Measurements from ENCODE around the gene EIF4H.
"Not testable (repeated sequence)": the region's sequence is repeated elsewhere in the genome, so short reads cannot be mapped to it uniquely, and the experiment has no call there.

Gene EIF4H

DNA sequence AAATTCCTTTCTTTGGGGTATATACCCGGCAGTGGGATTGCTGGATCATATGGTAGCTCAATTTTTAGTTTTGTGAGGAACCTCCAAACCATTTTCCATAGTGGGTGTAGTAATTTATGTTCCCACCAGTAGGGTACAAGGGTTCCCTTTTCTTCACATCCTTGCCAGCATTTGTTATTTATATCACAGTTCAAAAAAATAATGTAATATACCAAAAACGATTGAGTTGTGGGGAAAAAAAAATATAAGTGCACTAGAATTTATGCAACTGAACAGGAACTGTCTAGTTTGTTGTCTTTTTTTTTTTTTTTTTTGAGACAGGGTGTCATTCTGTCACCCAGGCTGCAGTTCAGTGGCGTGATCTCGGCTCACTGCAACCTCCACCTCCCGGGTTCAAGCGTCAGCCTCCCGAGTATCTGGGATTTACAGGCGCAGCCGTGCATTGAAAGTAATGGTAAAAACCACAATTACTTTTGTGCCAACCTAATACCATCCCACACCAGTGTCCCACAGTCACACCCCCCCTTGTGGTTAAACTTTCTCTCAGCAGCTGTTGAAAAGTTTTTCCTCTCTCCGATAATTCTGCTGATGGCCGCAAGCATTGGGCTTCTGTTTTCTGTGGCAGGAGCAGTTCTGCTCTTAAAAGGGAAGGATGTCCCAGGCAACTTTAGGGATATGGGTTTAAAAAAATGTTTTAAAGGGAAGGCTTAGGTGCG is 28.8 kb downstream of the EIF4H start:
- no peak for DNase-seq

DNA sequence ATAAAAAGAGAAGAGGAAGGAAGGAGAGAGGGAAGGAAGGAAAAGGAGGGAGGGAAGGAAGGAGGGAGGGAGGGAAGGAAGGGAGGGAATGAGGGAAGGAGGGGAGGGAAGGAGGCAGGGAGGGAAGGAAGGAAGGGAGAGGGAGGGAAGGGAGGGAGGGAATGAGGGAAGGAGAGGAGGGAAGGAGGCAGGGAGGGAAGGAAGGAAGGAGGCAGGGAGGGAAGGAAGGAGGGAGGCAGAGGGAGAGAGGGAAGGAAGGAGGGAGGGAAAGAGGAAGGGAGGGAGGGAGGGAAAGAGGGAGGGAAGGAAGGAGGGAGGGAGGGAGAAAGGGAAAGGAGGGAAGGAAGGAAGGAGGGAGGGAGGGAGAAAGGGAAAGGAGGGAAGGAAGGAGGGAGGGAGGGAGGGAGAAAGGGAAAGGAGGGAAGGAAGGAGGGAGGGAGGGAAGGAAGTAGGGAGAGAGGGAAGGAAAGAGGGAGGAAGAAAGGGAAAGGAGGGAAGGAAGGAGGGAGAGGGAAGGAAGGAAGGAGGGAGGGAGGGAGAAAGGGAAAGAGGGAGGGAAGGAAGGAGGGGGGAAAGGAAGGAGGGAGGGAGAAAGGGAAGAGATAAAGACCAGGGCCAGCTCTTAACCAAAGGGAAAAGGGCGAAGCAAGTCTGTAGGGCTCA is 29.9 kb downstream of the EIF4H start:
- no peak for DNase-seq

DNA sequence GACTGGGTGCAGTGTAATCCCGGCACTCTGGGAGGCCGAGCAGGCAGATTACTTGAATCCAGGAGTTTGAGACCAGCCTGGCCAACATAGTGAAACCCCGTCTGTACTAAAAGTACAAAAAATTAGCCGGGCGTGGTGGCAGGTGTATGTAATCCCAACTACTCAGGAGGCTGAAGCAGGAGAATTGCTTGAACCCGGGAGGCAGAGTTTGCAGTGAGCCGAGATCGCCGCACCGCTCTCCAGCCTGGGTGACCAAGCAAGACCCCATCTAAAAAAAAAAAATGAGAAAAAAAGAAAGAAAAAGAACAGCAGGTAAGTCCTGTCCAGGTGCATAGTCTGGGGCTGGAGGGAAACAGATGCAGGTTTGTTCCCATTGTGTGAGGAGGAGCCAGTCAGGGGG is 31.9 kb downstream of the EIF4H start:
- not testable (repeated sequence) for DNase-seq

DNA sequence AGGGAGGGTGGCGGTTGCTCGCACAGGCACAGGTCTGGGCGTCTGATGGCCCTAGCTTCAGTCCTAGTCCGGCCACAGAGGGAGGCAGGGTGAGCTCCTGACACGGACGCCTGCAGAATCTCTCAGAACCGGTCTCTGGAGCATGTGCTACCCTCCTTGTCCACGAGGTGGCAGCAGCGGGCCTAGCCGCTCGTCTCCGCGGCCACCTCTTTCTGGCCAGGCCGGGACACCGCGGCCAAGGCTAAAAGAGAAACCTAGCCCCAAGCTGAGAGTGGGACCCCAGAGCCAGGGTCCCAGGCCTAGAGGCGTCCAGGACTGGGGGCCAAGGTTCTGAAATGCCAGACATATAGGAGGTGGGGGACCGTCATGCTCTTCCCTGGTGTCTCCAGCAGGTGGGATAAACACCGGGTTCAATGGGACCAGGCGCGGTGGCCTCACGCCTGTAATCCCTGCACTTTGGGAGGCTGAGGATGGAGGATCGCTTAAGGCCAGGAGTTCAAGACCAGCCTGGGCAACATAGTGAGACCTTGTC is 32.5 kb downstream of the EIF4H start:
- peak; percentile 51 to 56 for DNase-seq

DNA sequence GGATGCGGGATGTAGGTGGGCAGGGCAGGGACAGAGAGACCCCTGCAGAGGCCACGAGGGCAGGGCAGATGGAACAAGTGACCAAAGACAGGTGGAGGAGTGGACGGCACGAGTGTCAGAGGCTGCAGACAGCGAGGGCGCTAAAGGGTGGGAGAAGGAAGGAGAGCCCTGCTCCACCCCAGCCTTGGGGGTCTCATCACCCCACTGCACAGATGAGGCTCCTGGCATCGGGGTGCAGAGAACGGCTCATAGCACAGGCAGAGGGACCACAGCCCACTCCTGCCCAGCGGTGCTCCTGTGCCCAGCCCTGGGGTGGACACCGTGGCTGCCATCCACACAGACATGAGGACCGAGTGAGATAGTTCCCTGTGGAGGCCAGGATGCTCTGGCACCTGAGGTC is 33.4 kb downstream of the EIF4H start:
- no peak for DNase-seq

DNA sequence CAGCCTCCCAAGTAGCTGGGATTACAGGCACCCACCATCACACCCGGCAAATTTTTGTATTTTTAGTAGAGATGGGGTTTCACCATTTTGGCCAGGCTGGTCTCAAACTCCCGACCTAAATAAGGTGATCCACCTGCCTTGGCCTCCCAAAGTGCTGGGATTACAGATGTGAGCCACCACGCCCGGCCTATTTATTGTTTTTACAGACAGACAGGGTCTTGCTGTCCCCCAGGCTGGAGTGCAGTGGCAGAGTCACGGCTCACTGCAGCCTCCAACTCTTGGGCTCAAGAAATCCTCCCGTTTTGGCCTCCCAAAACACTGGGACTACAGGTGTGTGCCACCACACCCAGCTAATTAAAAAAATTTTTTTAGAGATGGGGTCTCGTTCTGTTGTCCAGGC is 34.1 kb downstream of the EIF4H start:
- DNase-seq = not testable (repeated sequence)

DNA sequence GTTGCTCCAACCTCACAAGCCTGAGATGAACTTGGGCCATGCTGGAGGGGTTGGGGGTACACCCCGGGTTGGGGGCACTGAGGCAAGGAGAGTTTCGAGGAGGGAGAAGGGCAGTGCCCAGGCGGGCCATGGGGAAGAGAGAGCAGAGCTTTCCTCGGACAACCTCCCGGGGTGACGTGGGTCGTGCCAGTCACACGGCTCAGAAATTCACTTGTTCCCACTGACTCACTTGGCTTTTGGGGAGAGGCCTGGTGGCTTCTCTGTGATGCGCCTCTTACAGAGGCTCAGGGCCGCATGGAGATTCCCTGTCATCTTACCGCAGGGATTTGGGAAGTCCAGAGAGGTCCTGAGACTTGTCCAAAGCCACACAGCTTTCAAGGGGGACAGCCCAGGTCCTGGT is 38.5 kb downstream of the EIF4H start:
- no peak for DNase-seq

DNA sequence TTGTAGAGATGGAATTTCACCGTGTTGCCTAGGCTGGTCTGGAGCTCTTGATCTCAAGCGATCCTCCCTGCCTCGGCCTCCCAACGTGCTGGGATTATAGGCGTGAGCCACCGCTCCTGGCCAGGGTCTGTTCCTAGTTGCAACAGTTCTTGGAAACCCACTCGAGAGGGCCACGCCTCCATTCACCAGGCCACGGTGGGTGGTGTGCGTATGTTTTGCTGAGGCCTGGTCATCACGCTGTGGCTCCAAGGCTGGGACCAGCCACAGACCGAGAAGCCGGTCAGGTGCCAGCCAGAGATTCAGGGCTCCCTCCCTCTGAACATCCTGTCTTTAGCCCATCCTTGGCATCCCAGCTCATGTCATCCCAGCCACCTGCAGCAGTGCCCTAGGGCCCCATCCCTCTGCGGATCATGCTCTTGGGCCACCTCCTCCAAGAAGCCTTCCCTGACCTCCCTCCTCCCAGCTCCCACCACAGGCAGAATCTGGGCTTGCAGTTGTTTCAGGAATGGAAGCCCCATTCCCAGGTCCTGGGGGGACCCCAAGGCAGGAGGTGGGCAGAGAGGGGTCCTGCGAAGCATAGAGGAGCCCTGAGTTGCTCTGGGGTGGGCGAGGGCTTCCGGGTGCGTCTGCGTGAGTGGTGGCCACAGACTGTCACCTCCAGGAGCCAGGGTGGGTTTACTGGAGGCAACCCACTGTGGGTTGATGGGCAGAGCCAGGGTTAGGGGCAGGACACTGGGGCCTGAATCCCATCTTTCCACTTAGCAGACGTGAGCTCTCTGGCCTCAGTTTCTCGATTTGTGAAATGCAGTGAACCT is 40.9 kb downstream of the EIF4H start:
- DNase-seq = no peak

DNA sequence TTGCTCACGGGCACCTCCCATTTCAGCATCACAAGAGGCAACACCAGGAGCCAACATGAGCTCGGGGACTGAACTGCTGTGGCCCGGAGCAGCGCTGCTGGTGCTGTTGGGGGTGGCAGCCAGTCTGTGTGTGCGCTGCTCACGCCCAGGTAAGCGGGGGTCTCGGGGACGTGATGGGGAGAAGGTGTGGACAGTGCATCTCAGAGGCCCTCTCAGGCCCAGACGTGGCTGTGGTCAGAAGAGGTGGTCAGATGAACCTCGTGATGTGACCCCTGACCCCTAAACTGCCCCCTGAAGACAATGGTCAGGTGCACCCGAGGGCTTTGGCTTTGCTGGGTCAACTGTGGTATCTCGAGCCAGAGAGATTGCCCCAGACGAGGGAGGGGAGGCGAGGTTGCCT is 41.8 kb downstream of the EIF4H start:
- no peak for DNase-seq

DNA sequence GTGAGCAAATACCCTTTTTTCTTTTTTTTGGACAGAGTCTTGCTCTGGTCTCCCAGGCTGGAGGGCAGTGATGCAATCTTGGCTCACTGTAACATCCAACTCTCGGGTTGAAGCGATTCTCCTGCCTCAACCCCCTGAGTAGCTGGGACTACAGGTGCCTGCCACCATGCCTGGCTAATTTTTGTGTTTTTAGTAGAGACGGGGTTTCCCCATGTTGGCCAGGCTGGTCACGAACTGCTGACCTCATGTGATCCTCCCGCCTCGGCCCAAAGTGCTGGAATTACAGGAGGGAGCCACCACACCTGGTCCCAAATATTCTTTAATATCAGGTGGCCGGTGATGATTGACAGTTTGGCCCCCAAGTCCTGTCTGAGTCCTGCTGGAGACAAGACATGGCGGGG is 42.2 kb downstream of the EIF4H start:
- DNase-seq = no peak

DNA sequence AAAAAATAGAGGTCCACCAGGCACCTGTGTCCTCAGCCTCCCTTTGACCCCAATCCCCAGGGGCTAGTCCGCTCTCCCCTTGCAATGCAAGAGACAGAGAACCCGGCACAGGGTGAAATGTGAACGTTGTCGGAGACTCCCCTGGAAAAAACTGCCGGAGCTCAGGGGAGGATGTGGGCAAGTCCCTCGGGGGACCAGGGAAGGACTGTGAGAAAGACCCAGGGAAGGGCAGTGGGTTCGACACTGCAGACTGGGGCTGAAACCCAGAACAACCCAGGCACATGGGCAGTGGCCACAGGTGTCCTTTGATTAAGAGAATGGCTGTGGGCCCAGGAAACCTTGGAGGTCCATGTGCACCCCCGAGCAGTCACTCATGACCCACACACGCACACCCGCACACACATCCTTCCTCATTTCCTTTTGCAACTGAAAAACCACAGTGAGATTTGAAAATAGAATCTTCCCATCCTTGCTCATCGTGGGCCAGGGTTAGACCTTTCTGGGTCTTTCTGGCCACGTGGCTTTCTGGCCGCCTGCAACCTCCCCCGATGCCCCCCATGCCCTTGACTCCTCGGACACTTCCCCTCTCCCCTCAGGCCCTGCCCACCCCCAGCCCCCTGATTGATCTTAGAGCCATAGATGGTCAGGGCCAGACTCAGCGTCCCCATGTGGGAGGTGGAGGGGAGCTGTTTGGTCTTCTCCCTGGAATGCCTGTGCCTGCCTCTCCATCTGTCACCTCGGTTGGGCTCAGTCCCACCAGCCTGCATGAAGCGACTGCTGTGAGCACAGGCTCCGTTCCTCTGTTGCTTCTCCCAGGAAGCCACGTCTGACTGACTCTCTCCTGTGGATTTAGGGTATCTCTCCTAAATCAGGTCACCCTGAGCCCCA is 43.5 kb downstream of the EIF4H start:
- no peak for DNase-seq

DNA sequence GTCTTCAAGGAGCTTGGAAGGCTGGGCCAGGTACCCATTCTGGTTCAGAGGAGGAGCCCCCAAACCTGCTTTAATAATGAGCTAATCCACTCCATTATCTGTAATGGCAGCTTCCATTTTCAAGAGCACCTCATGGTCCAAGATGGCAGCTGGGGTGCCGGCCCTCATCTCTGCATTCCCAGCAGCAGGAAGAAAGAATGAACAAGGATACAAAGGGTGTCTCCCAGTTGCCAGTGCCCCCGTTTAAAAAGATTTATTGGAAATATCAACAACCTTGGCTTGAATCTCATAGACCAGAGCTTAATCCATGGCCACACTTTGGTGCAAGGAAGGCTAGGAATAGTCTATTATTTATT is 44.2 kb downstream of the EIF4H start:
- no peak for DNase-seq

DNA sequence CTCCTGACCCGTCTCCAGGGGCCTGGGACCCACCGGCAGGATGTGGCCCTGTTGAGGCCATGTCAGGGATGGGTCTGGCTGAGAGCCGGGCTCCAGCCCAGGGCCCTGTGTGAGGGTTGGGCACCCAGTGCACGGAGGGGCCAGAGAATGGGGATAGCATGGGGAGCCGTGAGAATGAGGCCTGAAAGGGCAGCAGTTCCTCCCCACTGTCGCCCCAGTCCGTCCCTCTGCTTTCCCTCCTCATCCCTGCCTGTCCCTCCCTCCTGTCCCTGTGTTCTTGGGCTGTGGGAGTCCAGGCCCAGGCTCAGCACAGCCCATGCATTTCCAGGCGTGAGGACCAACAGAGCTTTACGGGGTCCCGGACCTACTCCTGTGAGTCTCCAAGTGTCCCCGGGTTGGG is 45.3 kb downstream of the EIF4H start:
- no peak for DNase-seq

DNA sequence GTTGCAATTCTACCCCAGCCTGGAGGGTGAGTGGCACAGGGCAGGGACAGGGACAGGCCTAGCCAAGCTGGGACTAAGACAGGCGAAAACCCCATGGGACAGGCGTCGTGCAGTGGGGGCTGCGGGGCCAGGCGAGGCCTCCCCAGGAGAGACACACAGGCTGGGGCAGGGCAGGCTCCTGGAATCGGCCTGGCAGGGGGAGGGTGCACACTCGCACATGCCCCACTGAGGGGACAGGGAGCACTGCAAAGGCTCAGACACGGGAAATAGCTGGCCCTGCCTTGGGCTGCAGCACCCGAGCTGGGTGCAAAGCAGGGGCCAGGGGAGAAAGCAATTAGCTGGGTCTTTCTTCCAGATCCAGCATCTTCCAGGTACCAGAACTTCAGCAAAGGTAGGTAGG is 46.1 kb downstream of the EIF4H start:
- DNase-seq = no peak

DNA sequence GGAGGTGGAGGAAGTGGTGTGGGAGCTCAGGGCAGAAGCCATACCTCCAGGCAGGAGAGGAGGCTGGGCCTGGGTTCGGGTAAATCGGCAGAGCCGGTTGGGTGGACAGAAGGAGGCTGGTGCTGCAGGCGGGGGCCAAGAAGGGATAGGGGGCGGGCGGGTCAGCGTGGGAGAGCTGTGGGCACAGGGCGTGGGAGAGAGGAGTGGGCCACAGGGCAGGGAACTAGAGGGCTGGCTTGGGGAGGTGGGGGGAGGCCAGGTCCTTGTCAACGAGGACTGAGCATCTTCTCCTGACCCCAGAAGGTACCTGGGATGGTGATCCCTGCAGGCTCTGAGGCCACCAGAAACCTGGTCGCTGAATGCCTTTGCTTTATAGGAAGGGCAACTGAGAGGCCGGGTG is 47.6 kb downstream of the EIF4H start:
- DNase-seq = no peak

DNA sequence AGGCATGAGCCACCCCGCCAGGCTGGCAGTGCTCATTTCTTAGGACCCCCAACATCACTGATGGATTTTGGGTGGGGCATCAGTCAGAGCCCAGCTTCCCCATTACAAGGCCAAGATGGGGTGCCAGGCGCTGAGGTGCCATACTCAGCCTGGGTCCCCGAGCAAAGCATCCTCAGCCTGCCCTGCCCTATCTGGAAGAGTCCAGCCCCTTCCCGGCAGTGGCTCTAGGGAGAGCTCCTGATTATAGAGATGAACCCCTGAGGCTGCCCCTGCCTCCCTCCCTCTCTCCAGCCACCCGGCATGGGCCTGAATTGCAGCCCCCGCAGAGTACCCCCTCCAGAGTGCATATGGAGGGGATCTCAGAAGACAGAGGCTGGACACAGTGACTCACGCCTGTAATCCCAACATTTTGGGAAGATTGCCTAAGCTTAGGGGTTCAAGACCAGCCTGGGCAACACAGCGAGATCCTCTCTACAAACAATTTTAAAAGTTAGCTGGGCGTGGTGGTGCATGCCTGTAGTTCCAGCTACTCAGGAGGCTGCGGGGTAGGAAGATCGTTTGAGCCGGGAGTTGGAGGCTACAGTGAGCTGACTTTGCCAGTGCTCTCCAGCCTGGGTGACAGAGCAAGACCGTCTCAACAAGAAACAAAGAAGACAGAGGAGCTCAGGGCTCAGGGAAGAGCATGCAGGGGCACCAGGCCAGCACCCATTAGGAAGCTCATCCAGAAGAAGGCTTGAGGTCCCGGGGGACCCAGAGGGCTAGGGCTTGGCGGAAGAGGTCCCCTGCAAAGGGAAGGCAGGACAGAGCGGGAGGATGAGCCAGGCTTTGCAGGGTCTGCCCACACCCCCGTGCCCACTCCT is 48.9 kb downstream of the EIF4H start:
- DNase-seq = no peak

DNA sequence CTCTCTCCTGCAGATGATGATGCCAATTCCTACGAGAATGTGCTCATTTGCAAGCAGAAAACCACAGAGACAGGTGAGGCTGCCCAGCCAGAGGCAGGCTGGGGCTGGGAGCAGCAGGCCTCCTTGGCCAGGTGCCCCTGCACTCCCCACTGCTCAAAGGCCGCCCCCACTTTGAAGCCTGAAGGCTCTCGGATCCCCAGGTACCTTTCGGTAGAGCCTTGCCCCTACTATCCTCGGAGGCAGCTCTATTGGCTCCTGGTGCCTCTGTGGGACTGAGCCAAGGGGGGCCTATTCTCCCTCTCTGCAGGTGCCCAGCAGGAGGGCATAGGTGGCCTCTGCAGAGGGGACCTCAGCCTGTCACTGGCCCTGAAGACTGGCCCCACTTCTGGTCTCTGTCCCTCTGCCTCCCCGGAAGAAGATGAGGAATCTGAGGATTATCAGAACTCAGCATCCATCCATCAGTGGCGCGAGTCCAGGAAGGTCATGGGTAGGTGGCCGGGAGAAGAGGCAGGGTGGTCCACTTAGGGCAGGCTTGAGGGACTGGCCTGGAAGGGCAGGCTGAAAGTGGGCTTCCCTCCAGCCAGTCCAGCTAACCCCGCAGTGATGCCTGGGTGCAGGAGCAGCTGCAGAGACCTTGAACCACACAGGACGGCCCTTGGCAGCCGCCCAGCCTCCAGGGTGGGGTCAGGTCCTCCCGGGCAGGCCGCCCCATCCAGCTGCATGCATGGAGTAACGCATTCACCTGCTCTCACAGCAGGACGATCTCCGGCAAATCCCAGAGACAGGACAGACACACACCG is 49.8 kb downstream of the EIF4H start:
- DNase-seq = peak; percentile 30 to 46

DNA sequence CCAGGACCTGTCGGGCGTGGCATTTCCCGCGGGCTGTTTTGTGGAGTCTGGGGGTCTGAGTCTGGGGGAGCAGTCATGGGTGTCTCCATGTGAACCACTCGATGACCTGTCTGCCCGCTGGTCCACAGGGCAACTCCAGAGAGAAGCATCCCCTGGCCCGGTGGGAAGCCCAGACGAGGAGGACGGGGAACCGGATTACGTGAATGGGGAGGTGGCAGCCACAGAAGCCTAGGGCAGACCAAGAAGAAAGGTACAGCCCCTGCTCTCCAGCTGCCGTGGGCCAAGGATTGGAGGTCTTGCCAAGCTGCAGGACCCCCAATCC is 50.3 kb downstream of the EIF4H start:
- no peak for DNase-seq

DNA sequence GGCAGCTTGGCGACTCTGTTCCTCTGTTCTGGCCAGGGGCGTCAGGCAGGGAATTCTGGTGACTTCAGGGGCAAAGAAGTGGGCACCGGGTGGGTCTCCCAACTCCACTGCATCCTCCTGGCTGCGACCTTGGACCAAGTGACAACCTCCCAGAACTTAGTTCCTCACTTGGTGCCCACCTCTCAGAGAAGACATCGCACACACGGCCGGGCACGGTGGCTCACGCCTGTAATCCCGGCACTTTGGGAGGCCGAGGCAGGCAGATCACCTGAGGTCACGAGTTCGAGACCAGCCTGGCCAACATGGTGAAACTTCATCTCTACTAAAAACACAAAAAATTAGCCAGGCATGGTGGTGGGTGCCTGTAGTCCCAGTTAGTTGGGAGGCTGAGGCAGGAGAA is 50.8 kb downstream of the EIF4H start:
- DNase-seq = not testable (repeated sequence)

DNA sequence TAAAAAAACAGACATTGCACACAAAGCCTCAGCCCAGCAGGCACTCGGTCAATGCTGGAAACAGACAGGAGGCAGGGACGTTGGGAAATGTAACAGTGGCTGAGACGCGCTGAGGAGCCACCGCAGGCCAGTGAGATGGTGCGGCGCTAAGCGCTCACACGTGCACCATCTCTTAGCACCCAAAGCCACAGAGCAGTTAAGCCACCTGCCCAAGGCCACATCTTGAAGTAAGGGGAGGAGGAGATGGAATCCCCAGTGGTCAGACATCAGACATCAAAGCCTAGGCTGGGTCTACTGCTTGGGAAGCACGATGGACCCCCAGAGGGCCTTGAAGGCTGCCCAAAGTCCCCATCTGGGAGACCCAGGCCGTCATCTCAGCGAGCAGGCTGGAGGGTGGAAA is 51.2 kb downstream of the EIF4H start:
- no peak for DNase-seq

DNA sequence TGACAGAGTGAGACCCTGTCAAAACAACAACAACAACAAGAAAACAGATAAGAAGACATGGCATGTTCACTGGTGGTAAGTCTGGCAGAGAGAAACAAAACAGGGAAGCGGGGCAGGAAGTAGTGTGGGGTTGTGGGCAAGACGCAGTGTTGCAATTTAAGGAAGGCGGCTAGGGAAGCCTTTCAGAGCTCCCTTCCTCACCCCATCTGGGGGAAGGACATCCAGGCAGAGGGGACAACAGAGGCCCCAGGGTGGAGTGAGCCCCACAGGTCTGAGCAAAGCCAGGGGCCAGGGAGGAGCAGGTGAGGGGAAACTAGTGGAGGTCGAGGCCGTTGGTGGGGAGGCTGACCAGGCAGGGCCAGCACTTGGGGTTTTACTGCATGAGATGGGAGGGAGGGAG is 52.5 kb downstream of the EIF4H start:
- DNase-seq = no peak

Measured in SHP77 (cell line).